ENCODE measurements around the gene SPACA9.

- TF ChIP-seq CTCF (IDR thresholded peaks at IDR 0.05) (no peak), POLR2A (IDR thresholded peaks at IDR 0.05) (no peak)
Measured at GRCh38 chr9:132858751-132859150, 19.9 kb upstream of the SPACA9 start.
